ENCODE data around the gene P3H2.

The P3H2 gene

GRCh38 chr3:189947948-189948723, 172.6 kb downstream of the P3H2 start:
- no peak for TF ChIP-seq POLR2A (IDR thresholded peaks at IDR 0.05; ENCODE audit: low read depth, low read length)
- no peak for DNase-seq (ENCODE audit: insufficient read length, low spot score)
- FAIRE-seq, result peak; percentile 84

GRCh38 chr3:189947068-189947467, 173.6 kb downstream of the P3H2 start:
- no peak for TF ChIP-seq POLR2A (IDR thresholded peaks at IDR 0.05; ENCODE audit: low read depth, low read length)
- DNase-seq (ENCODE audit: insufficient read length, low spot score), result no peak
- no peak for FAIRE-seq

- DNase-seq (ENCODE audit: insufficient read length, low spot score) (no peak), FAIRE-seq (no peak)
- TF ChIP-seq POLR2A (IDR thresholded peaks at IDR 0.05; ENCODE audit: low read depth, low read length), result no peak
Observed at GRCh38 chr3:189945935-189946709, 174.6 kb downstream of the P3H2 start.

- no peak for TF ChIP-seq POLR2A (IDR thresholded peaks at IDR 0.05; ENCODE audit: low read depth, low read length)
- DNase-seq (ENCODE audit: insufficient read length, low spot score) (no peak), FAIRE-seq (no peak)
Observed at GRCh38 chr3:189944285-189945145, 176.2 kb downstream of the P3H2 start.

- no peak for FAIRE-seq
- no peak for TF ChIP-seq POLR2A (IDR thresholded peaks at IDR 0.05; ENCODE audit: low read depth, low read length)
- no peak for DNase-seq (ENCODE audit: insufficient read length, low spot score)
Observed at GRCh38 chr3:189942948-189943347, 177.7 kb downstream of the P3H2 start.

- peak; percentile 34 for DNase-seq (ENCODE audit: insufficient read length, low spot score)
- peak; percentile 36 for FAIRE-seq
- no peak for TF ChIP-seq POLR2A (IDR thresholded peaks at IDR 0.05; ENCODE audit: low read depth, low read length)
Observed at GRCh38 chr3:189941679-189942078, 179.0 kb downstream of the P3H2 start.

GRCh38 chr3:189941125-189941524, 179.6 kb downstream of the P3H2 start:
- peak; percentile 53 for FAIRE-seq
- DNase-seq (ENCODE audit: insufficient read length, low spot score), result no peak

GRCh38 chr3:189937302-189938127, 183.2 kb downstream of the P3H2 start:
- DNase-seq (ENCODE audit: insufficient read length, low spot score), result peak; percentile 58
- peak; percentile 100 for FAIRE-seq
- TF ChIP-seq POLR2A (IDR thresholded peaks at IDR 0.05; ENCODE audit: low read depth, low read length), result no peak

More at GRCh38 chr3:189941125-189941524, 179.6 kb downstream of the P3H2 start:
- no peak for TF ChIP-seq POLR2A (IDR thresholded peaks at IDR 0.05; ENCODE audit: low read depth, low read length)

- FAIRE-seq (peak; percentile 83), DNase-seq (ENCODE audit: insufficient read length, low spot score) (no peak)
- TF ChIP-seq POLR2A (IDR thresholded peaks at IDR 0.05; ENCODE audit: low read depth, low read length), result no peak
Observed at GRCh38 chr3:189936201-189936945, 184.3 kb downstream of the P3H2 start.

GRCh38 chr3:189927975-189928895, 192.5 kb downstream of the P3H2 start:
- FAIRE-seq (peak; percentile 97), DNase-seq (ENCODE audit: insufficient read length, low spot score) (no peak)
- no peak for TF ChIP-seq POLR2A (IDR thresholded peaks at IDR 0.05; ENCODE audit: low read depth, low read length)

- DNase-seq (ENCODE audit: insufficient read length, low spot score) (no peak), FAIRE-seq (no peak)
- no peak for TF ChIP-seq POLR2A (IDR thresholded peaks at IDR 0.05; ENCODE audit: low read depth, low read length)
Observed at GRCh38 chr3:189921770-189922169, 198.9 kb downstream of the P3H2 start.
